Measurements from ENCODE around the gene BTN1A1. TPM values are rescaled to one million over a fixed set of nuclear protein-coding genes. Genes with fewer than 3 reads are reported as not detected.
A peak's percentile ranks its signal among the peaks of the same experiment; 100 is the strongest.
"Not testable (repeated sequence)": the region's sequence is repeated elsewhere in the genome, so short reads cannot be mapped to it uniquely, and the experiment has no call there.

Gene BTN1A1
- total and polyA plus RNA-seq, 4 donors = not detected

DNA sequence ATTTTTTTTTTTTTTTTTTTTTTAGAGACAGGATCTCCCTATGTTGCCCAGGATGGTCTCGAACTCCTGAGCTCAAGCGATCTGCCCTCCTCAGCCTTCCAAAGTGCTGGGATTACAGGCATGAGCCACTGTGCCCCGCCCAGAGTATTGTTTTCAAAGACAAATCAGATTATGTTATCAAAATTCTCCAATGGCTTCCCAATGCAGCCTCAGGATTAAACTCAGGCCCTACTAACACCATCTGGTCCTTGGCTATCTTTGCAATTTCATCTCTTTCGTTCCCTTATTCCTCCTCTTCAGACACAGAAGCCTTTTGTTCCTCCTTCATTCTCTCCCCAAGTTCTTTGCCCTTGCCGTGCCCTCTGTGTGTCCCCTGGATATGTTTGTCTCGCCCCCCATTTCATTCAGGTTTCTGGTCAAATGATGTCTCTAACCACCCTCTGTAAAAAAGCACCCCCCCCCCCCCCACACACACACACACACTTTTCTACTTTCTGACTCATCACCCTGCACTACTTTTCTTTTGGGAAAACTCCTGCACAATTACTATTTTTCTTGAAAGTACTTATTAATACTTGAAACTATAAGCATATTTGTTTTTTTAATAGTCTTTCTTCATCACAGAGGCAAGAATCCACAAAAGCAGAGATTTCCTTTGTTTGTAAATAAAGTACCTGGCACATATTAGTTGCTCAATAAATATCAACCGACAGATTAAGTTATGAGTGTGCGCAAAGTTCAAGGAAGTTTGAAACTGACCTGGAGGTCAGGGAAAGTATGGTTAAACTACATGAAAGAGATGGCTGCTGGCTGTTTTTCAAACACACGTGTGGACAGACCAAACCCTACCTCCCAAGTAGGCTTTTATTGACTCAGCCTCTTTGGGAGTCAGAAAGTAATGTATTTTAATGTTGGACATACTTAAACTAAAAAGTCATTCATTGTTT is 16.7 kb downstream of the BTN1A1 start:
- 81 to 88% methylated on average over 9 of the region's 9 CpGs for WGBS, 2 donors
- Histone ChIP-seq H3K27ac (ENCODE audit: low read depth in 1 of 2, low read length in 2 of 2) (no peak overlapping the region), H3K4me1 (ENCODE audit: control insufficient read depth in 1 of 2, insufficient read depth in 2 of 2, low read length in 2 of 2) (peaks cover 0 to 1% of the 10 kb centered on the region in 2 donors), H3K36me3 (ENCODE audit: control insufficient read depth in 1 of 2, insufficient read depth in 2 of 2, low read length in 1 of 2) (no peaks in the 10 kb centered on the region), H3K9me3 (ENCODE audit: control insufficient read depth, low read length) (no peaks in the 10 kb centered on the region), H3K27me3 (ENCODE audit: control insufficient read depth in 1 of 2, insufficient read depth in 2 of 2, low read length in 1 of 2) (no peaks in the 10 kb centered on the region), H3K4me3 (ENCODE audit: low read length in 2 of 2) (no peak overlapping the region)
- no peak for DNase-seq
- ATAC-seq (ENCODE audit: low FRiP score) = no peak
- intact Hi-C loops (cut with DNase I) = loop anchor here in 1 of 2 donors (5.0 kb wide), 1 partner anchor 39 kb away; no protein-coding TSS in a partner anchor

DNA sequence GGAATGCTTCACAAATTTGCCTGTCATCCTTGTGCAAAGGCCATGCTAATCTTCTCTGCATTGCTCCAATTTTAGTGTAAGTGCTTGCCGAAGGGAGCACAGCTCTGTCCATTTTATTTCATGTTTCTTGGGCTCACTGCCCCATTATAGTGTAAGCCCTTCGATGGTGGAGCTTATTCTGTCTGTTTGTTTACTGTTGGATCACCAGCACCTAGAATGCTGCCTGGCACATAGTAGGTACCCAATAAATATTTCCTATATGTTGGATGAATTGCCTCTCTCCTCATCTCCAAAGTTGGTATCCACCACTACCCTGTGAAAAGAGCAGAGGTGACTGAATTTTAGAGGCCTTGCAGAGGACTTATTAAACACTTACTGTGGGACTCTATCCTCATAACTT is 19.3 kb downstream of the BTN1A1 start:
- Histone ChIP-seq H3K36me3 (ENCODE audit: control insufficient read depth in 1 of 2, insufficient read depth in 2 of 2, low read length in 1 of 2) (no peaks in the 10 kb centered on the region), H3K27ac (ENCODE audit: low read depth in 1 of 2, low read length in 2 of 2) (no peak overlapping the region), H3K4me3 (ENCODE audit: low read length in 2 of 2) (no peak overlapping the region), H3K27me3 (ENCODE audit: control insufficient read depth in 1 of 2, insufficient read depth in 2 of 2, low read length in 1 of 2) (no peaks in the 10 kb centered on the region), H3K9me3 (ENCODE audit: control insufficient read depth, low read length) (no peaks in the 10 kb centered on the region), H3K4me1 (ENCODE audit: control insufficient read depth in 1 of 2, insufficient read depth in 2 of 2, low read length in 2 of 2) (peaks cover 0 to 1% of the 10 kb centered on the region in 2 donors)
- DNase-seq (no peak), ATAC-seq (ENCODE audit: low FRiP score) (no peak)
- WGBS, 2 donors = 97 to 98% methylated on average over 2 of the region's 2 CpGs
- intact Hi-C loops (cut with DNase I) = loop anchor here in 1 of 2 donors (5.0 kb wide), 1 partner anchor 42 kb away; no protein-coding TSS in a partner anchor

DNA sequence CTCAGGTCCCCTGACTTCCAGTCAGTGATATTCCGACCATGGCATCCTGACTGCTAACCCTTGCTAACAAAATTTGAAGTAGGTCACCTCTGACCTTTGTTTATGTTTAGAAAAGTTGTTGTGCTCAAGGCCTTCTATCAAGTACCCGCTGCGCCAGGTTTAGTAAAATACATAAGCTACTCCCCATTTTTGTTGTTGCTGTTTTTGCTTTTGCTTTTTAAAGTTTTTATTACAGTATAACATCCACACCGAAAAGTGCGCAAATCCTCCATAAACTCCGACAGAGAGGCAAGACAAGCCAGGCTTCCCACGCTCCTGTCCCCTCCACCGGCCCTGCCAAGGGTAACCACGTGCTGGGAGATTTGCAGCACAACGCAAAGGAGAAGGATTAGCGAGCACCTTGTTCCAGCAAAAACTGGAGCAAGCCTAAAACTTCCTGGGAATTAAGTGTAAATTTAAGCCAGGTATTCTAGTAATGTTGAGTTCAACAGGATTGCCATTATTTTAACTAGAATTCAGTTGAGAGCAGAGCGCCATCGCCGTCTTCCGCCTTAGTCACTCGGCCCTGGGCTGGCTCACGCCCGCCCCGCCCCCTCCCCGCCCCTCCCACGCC is 20.2 kb downstream of the BTN1A1 start:
- Histone ChIP-seq H3K36me3 (ENCODE audit: control insufficient read depth in 1 of 2, insufficient read depth in 2 of 2, low read length in 1 of 2) (no peaks in the 10 kb centered on the region), H3K27ac (ENCODE audit: low read depth in 1 of 2, low read length in 2 of 2) (peak overlapping the region in 1 of 2 donors; percentile 93), H3K27me3 (ENCODE audit: control insufficient read depth in 1 of 2, insufficient read depth in 2 of 2, low read length in 1 of 2) (no peaks in the 10 kb centered on the region), H3K4me3 (ENCODE audit: low read length in 2 of 2) (peak overlapping the region in 1 of 2 donors; percentile 66), H3K4me1 (ENCODE audit: control insufficient read depth in 1 of 2, insufficient read depth in 2 of 2, low read length in 2 of 2) (peaks cover 0 to 1% of the 10 kb centered on the region in 2 donors), H3K9me3 (ENCODE audit: control insufficient read depth, low read length) (no peaks in the 10 kb centered on the region)
- peak; percentile 80 to 85 for DNase-seq
- peak; percentile 45 for ATAC-seq (ENCODE audit: low FRiP score)
- 14 to 18% methylated on average over 16 to 21 of the region's 21 CpGs for WGBS, 2 donors
- intact Hi-C loops (cut with DNase I) = loop anchor here in 1 of 2 donors (2.0 to 10.0 kb wide), 2 partner anchors 32 to 614 kb away; a partner anchor contains a TSS

DNA sequence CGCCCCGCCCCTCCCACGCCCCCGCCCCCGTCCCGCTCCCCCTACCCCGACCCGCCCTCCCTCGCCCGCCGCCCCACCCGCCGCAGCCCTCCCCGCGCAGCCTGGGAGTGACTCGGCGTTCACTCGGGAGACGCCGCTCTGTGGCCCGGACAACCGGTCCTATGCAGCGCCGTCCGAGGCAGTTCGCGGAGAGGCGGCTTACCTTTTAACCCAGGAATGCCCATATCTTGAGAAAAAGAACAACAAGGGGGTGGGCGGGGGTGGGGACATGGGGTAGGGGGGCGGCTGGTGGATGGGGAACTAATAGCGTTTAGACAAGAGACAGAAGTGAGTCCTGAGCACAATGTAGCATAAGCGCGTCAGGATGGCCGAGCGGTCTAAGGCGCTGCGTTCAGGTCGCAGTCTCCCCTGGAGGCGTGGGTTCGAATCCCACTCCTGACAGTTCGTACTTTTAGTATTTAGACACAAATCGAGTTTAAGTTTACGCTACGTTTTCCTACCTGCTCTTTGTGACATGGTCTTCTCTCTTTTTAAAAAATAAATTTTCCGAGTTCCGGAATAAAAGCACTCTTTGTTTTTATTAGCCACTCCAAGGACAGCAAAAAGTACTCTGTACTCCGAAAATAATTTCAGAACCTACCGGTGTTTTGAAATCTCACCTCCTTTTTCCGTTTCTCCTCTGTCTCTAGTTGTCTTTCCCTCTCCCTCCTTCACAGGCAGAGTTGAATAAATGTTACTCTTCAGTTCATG is 20.9 kb downstream of the BTN1A1 start:
- Histone ChIP-seq H3K36me3 (ENCODE audit: control insufficient read depth in 1 of 2, insufficient read depth in 2 of 2, low read length in 1 of 2) (no peaks in the 10 kb centered on the region), H3K4me1 (ENCODE audit: control insufficient read depth in 1 of 2, insufficient read depth in 2 of 2, low read length in 2 of 2) (peaks cover 0 to 1% of the 10 kb centered on the region in 2 donors), H3K4me3 (ENCODE audit: low read length in 2 of 2) (peak overlapping the region; percentile 52 to 90), H3K9me3 (ENCODE audit: control insufficient read depth, low read length) (no peaks in the 10 kb centered on the region), H3K27ac (ENCODE audit: low read depth in 1 of 2, low read length in 2 of 2) (peak overlapping the region; percentile 80 to 95), H3K27me3 (ENCODE audit: control insufficient read depth in 1 of 2, insufficient read depth in 2 of 2, low read length in 1 of 2) (no peaks in the 10 kb centered on the region)
- intact Hi-C loops (cut with DNase I) = loop anchor here in 1 of 2 donors (1.0 to 10.0 kb wide), 4 partner anchors 11 to 614 kb away; a partner anchor contains a TSS
- ATAC-seq (ENCODE audit: low FRiP score) (peak; percentile 96), DNase-seq (peak; percentile 93 to 94)
- WGBS, 2 donors = 1% methylated on average over 27 to 49 of the region's 49 CpGs

- no peaks in the 10 kb centered on the region for H3K36me3 ChIP-seq (ENCODE audit: control insufficient read depth in 1 of 2, insufficient read depth in 2 of 2, low read length in 1 of 2)
- WGBS, 2 donors = 9% methylated on average over 71 to 74 of the region's 74 CpGs
- H3K4me3 ChIP-seq (ENCODE audit: low read length in 2 of 2) = peak overlapping the region; percentile 52 to 90
- H3K9me3 ChIP-seq (ENCODE audit: control insufficient read depth, low read length) = no peaks in the 10 kb centered on the region
- H3K27ac ChIP-seq (ENCODE audit: low read depth in 1 of 2, low read length in 2 of 2) = peak overlapping the region; percentile 80 to 95
- ATAC-seq (ENCODE audit: low FRiP score) (peak; percentile 96), DNase-seq (peak; percentile 92 to 93)
- intact Hi-C loops (cut with DNase I) = loop anchor here in 1 of 2 donors (1.0 to 10.0 kb wide), 4 partner anchors 11 to 613 kb away; a partner anchor contains a TSS
- peaks cover 0 to 1% of the 10 kb centered on the region in 2 donors for H3K4me1 ChIP-seq (ENCODE audit: control insufficient read depth in 1 of 2, insufficient read depth in 2 of 2, low read length in 2 of 2)
- no peaks in the 10 kb centered on the region for H3K27me3 ChIP-seq (ENCODE audit: control insufficient read depth in 1 of 2, insufficient read depth in 2 of 2, low read length in 1 of 2)
Observed at GRCh38 chr6:26521600-26522391, 21.7 kb downstream of the BTN1A1 start.

- not testable (repeated sequence) for DNase-seq; H3K4me1 ChIP-seq (ENCODE audit: control insufficient read depth in 1 of 2, insufficient read depth in 2 of 2, low read length in 2 of 2); H3K27me3 ChIP-seq (ENCODE audit: control insufficient read depth in 1 of 2, insufficient read depth in 2 of 2, low read length in 1 of 2); H3K27ac ChIP-seq (ENCODE audit: low read depth in 1 of 2, low read length in 2 of 2); ATAC-seq (ENCODE audit: low FRiP score); H3K36me3 ChIP-seq (ENCODE audit: control insufficient read depth in 1 of 2, insufficient read depth in 2 of 2, low read length in 1 of 2); H3K9me3 ChIP-seq (ENCODE audit: control insufficient read depth, low read length)
- intact Hi-C loops (cut with DNase I) = loop anchor here in 1 of 2 donors (10.0 kb wide), 1 partner anchor 612 kb away; a partner anchor contains a TSS
- H3K4me3 ChIP-seq (ENCODE audit: low read length in 2 of 2) = peak overlapping the region in 1 of 2 donors; percentile 52
- WGBS, 2 donors = 81 to 83% methylated on average over 11 of the region's 11 CpGs
Observed at GRCh38 chr6:26522486-26523228, 22.6 kb downstream of the BTN1A1 start.

DNA sequence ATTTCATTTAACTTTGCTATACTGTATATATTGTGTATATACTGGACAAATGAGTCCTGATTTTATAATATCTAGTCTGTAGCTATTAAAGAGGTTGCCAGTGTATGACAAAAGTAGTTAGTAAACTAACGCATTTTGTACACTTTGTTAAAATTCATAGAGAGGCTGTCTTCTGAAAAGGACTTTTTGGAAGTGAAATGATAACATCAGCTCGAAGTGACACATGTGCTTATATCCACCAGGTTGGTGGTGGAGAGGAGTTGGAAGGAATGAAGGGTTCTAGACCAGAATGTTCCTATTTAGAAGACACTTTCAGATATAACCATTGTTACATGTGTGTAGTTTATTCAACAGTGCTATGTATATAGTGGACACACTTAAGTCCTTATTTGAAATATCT is 24.2 kb downstream of the BTN1A1 start:
- H3K4me1 ChIP-seq (ENCODE audit: control insufficient read depth in 1 of 2, insufficient read depth in 2 of 2, low read length in 2 of 2); H3K9me3 ChIP-seq (ENCODE audit: control insufficient read depth, low read length); ATAC-seq (ENCODE audit: low FRiP score); H3K4me3 ChIP-seq (ENCODE audit: low read length in 2 of 2); DNase-seq; H3K27me3 ChIP-seq (ENCODE audit: control insufficient read depth in 1 of 2, insufficient read depth in 2 of 2, low read length in 1 of 2); H3K36me3 ChIP-seq (ENCODE audit: control insufficient read depth in 1 of 2, insufficient read depth in 2 of 2, low read length in 1 of 2); H3K27ac ChIP-seq (ENCODE audit: low read depth in 1 of 2, low read length in 2 of 2): not testable (repeated sequence)
- 96 to 97% methylated on average over 2 of the region's 2 CpGs for WGBS, 2 donors
- intact Hi-C loops (cut with DNase I) = loop anchor here in 1 of 2 donors (10.0 kb wide), 1 partner anchor 610 kb away; a partner anchor contains a TSS

Measured in aorta (tissue), 5 donors.